CD4-positive, alpha-beta T cell treated with Interferon gamma for 1 hour (primary cell): ENCODE data around the gene AUTS2.

Experiments
- DNase-seq: peaks from one replicate; pipeline ENCODE4 v3.0.0-alpha.2; 2020

AUTS2 gene

DNA sequence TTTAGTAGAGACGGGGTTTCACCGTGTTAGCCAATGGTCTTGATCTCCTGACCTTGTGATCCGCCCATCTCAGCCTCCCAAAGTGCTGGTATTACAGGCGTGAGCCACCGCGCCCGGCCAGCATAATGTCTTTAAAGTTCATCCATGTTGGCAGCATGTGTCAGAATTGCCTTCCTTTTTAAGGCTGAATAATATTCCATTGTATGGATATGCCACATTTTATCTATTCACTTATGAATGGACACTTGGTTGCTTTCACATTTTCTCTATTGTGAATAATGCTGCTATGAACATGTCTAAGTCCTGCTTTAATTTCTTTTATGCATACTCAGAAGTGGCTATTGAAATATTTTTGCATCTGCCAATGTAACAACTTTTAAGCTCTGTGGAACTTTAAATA is 779.7 kb downstream of the AUTS2 start:
- DNase-seq: no peak

GRCh38 chr7:70379210-70379609 is 780.9 kb downstream of the AUTS2 start:
- DNase-seq: no peak

DNA sequence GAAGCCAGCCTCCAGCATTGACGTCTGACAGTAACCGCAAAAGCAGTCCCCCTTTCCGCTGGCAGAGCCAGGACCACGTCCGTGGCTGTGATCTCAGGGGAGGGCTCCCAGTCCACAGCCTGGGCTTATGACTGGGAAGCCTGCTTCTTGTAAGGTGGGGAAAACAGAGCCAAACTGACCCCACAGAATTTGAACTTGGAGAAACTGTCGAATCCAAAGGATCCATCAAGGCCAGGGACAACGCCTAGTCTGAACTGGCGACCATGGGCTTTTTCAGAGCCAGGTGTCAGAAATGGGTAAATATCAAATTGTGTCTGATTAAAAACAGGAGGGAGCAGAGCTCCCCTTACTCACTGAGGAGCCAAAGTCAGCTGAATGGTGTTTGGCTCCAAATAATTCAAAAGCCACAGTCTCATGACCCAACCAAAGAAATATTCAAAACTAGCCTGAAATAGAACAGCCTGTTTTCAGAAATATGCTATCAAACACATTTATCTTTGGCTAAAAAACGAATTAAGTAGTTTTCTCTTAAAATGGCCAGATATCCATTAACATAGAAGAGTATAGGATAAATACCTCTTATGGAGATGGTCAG is 782.2 kb downstream of the AUTS2 start:
- DNase-seq: no peak

GRCh38 chr7:70383066-70383782 is 784.9 kb downstream of the AUTS2 start:
- DNase-seq: no peak

DNA sequence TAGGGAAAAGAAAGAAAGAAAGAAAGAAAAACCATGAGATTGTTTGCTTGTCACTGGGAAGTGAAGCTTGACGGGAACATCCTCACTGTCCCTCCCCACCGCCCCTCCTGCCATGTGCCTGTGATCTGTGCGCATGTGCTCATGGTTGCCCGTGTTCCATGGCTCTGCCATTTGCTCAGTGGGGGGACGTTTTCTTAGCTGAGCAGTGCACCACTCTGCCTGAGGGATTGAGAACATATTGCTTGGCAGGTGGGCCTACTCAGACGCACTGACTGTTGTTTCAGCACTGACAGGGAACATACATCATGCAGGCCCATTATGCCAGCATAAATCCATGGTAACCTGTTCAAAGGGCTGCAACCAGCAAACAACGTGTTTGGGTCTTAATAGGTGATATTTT is 785.7 kb downstream of the AUTS2 start:
- no peak for DNase-seq

DNA sequence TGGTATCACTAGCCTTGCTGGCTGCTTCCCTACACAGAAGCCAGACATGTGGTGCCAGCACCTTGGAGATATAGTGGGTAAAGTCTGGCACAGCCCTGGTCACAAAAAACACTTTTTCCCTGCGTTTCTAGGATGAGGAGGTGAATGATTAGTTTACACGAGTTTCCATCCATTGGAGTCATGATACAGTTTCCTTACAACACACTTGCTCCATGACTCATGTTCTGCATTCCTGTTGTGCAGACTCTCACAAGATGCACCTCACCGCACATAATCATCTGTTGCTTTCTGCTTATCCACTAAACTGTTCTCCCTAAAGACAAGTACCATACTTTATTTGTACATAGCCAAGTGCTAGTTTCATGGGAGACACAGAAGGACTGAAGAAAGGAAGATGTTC is 786.6 kb downstream of the AUTS2 start:
- DNase-seq: no peak

- DNase-seq: no peak
Measured at GRCh38 chr7:70387217-70387616, 788.9 kb downstream of the AUTS2 start.

GRCh38 chr7:70389531-70390151 is 791.4 kb downstream of the AUTS2 start:
- no peak for DNase-seq

DNA sequence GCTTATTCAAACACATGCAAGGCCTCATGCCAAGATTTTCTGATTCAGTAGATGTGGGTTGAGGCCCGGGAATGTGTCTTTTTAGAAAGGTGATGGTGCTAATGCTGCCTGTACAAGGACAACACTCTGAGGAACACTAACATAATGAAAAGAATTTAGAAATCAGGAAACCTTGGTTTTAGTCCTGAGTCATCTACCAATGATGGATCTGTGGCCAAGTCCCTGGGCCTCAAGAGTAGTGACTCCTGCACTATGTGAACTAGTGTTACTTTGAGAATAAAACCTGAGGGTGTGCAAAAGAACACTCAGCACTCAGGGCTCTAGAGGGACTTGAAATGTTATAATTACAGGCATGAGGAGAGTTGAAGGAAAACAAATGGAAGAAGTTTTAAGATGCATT is 792.0 kb downstream of the AUTS2 start:
- no peak for DNase-seq

- DNase-seq: no peak
Measured at GRCh38 chr7:70392256-70392876, 794.1 kb downstream of the AUTS2 start.

- DNase-seq: no peak
Measured at GRCh38 chr7:70392877-70393435, 794.7 kb downstream of the AUTS2 start.

DNA sequence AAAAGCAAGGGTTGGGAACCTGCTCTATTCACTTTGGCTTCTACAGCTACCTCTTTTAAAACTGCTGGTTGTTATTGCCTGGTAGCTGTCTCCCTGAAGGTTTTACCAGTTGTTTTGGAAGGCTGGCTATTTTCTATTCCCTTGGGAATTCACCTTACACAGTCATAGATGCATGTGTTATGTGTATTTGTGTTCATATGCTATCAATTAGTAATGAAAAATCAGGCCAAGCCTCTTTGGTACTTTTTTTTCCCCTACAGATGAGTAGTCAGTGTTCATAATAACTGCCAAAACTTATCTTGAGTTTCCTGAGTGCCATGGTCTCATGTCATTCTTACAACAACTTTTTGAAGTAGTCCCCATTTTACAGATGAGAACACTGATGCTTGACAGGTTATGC is 795.7 kb downstream of the AUTS2 start:
- no peak for DNase-seq

GRCh38 chr7:70400829-70401380 is 802.6 kb downstream of the AUTS2 start:
- no peak for DNase-seq

DNA sequence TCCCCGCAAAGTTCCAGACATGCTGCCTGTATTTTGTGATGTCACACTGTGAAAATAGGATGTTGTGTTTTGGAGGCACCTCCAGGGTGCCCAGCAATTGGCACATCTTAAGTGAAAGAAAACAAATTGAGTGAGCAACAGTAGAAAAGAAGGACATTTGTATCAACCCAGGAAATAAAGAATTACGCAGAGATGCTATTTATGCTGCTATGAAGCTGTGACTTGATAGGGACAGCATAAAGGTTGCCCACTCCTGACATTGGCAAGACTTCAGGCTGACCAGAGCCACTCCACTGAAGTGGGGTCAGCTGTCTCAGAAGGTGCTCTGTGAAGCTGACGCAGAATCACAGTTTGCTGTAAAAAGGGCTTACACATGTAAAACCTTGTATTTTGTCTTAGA is 803.8 kb downstream of the AUTS2 start:
- no peak for DNase-seq

DNA sequence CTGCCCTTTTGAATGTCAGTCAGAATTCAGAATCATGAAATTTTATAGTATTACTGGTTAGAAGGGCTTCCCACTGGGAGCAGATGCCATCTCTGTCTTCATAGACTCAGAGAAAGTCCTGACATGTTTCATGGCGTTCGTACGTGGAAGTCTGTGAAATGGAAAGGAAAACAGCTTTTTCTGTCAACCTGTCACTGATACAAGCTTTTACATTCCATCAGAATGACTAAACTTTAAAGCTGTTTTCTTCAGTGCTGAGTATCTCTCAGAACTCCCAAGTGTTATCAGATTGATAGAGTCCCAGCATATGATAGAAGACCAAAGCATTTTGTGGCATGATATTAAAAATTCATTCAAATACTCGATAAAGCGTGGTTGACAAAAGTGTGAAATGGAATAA is 807.0 kb downstream of the AUTS2 start:
- no peak for DNase-seq

DNA sequence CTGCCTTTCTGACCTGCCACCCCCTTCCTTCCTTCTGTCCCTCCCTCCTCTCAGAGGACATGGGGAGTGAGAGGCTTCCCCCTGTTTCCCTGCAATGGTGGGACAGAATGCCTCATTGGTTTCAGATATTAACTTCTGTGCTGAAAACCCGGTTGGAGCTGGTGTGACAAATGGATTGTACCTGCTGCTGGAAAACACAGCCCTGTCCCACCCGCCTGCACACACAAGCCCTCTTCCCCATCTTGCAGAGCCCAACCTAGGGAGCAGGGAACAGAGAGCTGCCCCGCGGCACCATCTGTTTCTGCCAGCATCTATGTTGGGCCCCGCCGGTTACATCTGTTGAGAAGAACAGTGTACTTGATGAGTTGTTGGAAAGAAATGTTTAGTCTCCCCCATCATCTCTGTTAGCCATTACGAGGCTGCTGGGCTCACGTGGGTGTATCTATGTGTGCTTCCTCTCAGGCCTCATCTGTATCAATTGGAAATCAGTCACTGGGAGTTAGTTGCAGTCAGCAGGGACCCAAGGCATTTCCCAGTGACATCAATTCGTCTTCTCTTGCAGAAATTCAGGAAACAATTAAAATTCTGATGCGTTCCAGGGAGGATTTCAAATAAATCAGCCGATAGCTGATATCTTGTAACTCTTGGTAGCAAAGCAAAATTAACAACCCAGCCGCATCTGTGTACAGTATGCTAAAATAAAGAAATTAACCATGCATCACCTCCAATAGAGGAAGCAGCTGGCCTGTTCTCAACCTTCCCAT is 808.1 kb downstream of the AUTS2 start:
- DNase-seq: no peak

DNA sequence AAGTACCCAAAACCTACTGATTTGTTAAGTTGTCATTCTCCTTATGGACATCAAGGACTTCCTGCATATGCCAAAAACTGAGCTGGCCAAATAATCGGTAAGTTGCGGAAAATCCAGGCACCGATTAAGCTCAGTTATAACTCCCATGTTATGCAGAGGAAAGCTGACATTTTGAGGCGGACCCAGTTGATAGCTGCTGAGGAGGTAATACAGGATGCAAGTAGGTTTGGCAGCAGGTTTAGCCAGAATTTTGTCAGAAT is 808.6 kb downstream of the AUTS2 start:
- no peak for DNase-seq

GRCh38 chr7:70408477-70408876 is 810.2 kb downstream of the AUTS2 start:
- no peak for DNase-seq

DNA sequence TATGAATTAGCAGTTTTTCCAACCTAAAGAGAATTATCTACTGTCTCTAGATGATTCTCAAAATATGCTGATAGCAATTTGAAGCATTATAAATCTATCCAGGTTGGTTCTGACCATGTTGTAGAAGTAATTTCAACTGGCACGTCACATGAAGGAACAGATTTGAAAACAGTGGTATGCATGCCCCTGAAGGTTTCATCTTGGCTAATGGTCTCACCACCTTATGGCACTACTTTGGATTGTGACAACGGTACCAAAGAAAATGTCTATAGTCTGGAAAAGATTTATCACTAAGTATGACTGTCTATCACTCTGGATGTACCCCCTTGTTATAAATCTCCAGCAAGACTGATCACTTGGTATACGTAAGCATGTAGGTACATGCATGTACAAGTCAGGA is 810.6 kb downstream of the AUTS2 start:
- DNase-seq: no peak

- DNase-seq: no peak
Measured at GRCh38 chr7:70410134-70410750, 812.0 kb downstream of the AUTS2 start.

GRCh38 chr7:70414368-70414767 is 816.1 kb downstream of the AUTS2 start:
- no peak for DNase-seq

- DNase-seq: no peak
Measured at GRCh38 chr7:70415179-70415972, 817.1 kb downstream of the AUTS2 start.
